ENCODE data around the gene KRTAP5-6.

- TF ChIP-seq POLR2A (IDR thresholded peaks at IDR 0.05; ENCODE audit: low read length): no peak
- no peak for TF ChIP-seq KDM1A (IDR thresholded peaks at IDR 0.05; ENCODE audit: low read depth)
- TF ChIP-seq CTCF (IDR thresholded peaks at IDR 0.05): no peak
- TF ChIP-seq ELK1 (IDR thresholded peaks at IDR 0.05; ENCODE audit: low read depth, low read length): no peak
- no peak for TF ChIP-seq FOSB (CRISPR knock-in tag; IDR thresholded peaks at IDR 0.05)
Measured at GRCh38 chr11:1739576-1739975, 42.6 kb downstream of the KRTAP5-6 start.

Measured in A549 (cell line).